Measurements from ENCODE around the gene EPSTI1.
"Not testable (repeated sequence)": the region's sequence is repeated elsewhere in the genome, so short reads cannot be mapped to it uniquely, and the experiment has no call there.

Gene EPSTI1

GRCh38 chr13:42893214-42893671, 98.8 kb downstream of the EPSTI1 start:
- DNase-seq (ENCODE audit: low spot score): no peak

GRCh38 chr13:42892760-42893159, 99.3 kb downstream of the EPSTI1 start:
- DNase-seq (ENCODE audit: low spot score): no peak

GRCh38 chr13:42891591-42891990, 100.5 kb downstream of the EPSTI1 start:
- no peak for DNase-seq (ENCODE audit: low spot score)

- DNase-seq (ENCODE audit: low spot score): no peak
Observed at GRCh38 chr13:42885325-42885724, 106.7 kb downstream of the EPSTI1 start.

- DNase-seq (ENCODE audit: low spot score): no peak
Observed at GRCh38 chr13:42883771-42884467, 108.1 kb downstream of the EPSTI1 start.

GRCh38 chr13:42883142-42883541, 108.9 kb downstream of the EPSTI1 start:
- DNase-seq (ENCODE audit: low spot score): no peak

- DNase-seq (ENCODE audit: low spot score): no peak
Observed at GRCh38 chr13:42880056-42880605, 111.9 kb downstream of the EPSTI1 start.

GRCh38 chr13:42878721-42879120, 113.3 kb downstream of the EPSTI1 start:
- DNase-seq (ENCODE audit: low spot score): no peak

GRCh38 chr13:42876887-42877545, 115.0 kb downstream of the EPSTI1 start:
- DNase-seq (ENCODE audit: low spot score): no peak

GRCh38 chr13:42876270-42876714, 115.7 kb downstream of the EPSTI1 start:
- no peak for DNase-seq (ENCODE audit: low spot score)

- DNase-seq (ENCODE audit: low spot score): no peak
Observed at GRCh38 chr13:42875475-42876269, 116.4 kb downstream of the EPSTI1 start.

- no peak for DNase-seq (ENCODE audit: low spot score)
Observed at GRCh38 chr13:42874221-42874620, 117.8 kb downstream of the EPSTI1 start.

- no peak for DNase-seq (ENCODE audit: low spot score)
Observed at GRCh38 chr13:42873081-42873480, 119.0 kb downstream of the EPSTI1 start.

GRCh38 chr13:42867232-42867631, 124.8 kb downstream of the EPSTI1 start:
- DNase-seq (ENCODE audit: low spot score): no peak

- no peak for DNase-seq (ENCODE audit: low spot score)
Observed at GRCh38 chr13:42865768-42866102, 126.3 kb downstream of the EPSTI1 start.

- DNase-seq (ENCODE audit: low spot score): no peak
Observed at GRCh38 chr13:42864952-42865767, 126.9 kb downstream of the EPSTI1 start.

GRCh38 chr13:42862370-42862769, 129.7 kb downstream of the EPSTI1 start:
- not testable (repeated sequence) for DNase-seq (ENCODE audit: low spot score)

- DNase-seq (ENCODE audit: low spot score): no peak
Observed at GRCh38 chr13:42860485-42860884, 131.6 kb downstream of the EPSTI1 start.

- DNase-seq (ENCODE audit: low spot score): no peak
Observed at GRCh38 chr13:42859760-42860159, 132.3 kb downstream of the EPSTI1 start.

- no peak for DNase-seq (ENCODE audit: low spot score)
Observed at GRCh38 chr13:42855410-42855809, 136.6 kb downstream of the EPSTI1 start.

GRCh38 chr13:42852136-42852535, 139.9 kb downstream of the EPSTI1 start:
- no peak for DNase-seq (ENCODE audit: low spot score)

- DNase-seq (ENCODE audit: low spot score): no peak
Observed at GRCh38 chr13:42849200-42849599, 142.8 kb downstream of the EPSTI1 start.

Measured in hematopoietic multipotent progenitor cell treated with erythropoietin and hydrocortisone succinate and interleukin-3 and kit ligand, for 15 days (in vitro differentiated cells).